ENCODE results near the gene SCN1B.
"Not testable (repeated sequence)": the region's sequence is repeated elsewhere in the genome, so short reads cannot be mapped to it uniquely, and the experiment has no call there.

SCN1B gene

DNA sequence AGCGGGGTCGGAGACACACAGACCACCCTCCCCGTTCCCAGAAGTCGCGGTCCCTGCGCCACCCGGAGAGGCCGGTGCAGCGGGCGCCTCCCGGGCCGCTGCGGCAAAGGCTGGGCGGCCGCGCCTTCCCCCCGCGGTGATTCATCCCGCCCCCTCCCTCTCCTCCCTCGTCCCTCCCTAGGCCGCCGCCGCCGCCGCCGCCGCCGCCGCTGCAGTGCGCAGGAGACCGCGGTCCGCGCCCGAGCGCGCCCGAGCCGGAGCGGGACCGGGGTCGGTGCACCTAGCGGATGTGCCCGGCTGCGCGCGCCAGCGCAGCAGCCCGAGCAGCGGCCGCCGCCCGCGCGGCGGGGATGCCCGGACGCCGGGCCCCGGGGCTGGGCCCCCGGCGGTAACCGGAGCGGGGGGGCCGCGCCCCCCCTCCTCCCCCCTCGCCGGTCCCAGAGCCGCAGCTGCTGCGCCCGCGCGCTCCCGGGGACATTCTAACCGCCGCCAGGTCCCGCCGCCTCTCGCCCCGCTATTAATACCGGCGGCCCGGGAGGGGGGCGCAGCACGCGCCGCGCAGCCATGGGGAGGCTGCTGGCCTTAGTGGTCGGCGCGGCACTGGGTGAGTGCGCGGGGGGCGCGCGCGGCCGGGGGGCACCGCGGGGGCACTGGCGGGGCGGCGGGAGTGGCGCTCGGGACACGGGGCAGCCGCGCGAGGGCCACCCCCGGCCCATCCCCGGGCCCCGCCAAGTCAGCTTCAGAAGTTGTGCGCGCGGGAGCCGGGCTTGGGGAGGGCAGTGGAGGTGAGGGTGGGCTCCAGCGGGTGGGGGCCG lies at the start of gene SCN1B:
Gene SCN1B, plus strand, starts transcription at position 214 of the 815 bp plus-strand sequence. Its CDS starts 351 bp downstream, at position 565.
- peak; percentile 83 for DNase-seq

DNA sequence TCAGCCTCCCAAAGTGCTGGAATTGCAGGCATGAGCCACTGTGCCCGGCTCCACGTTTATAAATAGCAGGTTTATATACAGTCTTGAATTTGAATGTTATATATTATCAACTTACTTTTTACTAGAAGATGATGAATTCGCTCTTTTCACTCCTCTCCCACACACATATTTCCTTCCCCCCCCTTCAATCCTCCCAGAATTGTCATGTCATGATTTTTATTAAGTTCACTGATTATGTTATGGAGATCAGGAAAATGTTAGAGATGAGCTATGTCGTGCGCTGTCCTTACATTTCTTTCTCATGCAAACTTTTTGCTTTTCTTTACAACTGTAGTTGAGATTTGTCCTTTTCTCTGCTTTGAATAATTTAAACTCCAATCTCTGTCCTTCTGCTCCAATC lies 48.0 kb upstream of the SCN1B start:
- no peak for DNase-seq

DNA sequence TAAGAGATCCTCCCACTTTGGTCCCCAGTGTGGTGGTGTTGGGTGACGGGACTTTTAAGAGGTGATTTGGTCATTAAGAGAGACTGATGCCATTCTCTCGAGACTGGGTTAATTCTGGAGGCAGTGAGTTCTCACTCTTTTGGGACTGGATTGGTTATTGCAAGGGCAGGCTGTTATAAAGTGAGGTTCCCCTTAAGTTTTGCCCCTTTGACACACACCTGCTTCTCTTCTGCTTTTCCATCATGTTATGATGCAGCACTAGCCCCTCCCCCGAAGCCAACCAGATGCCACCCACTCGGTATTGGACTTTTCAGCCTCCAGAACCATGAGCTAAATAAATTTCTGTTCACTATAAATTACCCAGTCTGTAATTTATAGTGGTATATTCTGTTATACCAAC lies 46.5 kb upstream of the SCN1B start:
- no peak for DNase-seq

DNA sequence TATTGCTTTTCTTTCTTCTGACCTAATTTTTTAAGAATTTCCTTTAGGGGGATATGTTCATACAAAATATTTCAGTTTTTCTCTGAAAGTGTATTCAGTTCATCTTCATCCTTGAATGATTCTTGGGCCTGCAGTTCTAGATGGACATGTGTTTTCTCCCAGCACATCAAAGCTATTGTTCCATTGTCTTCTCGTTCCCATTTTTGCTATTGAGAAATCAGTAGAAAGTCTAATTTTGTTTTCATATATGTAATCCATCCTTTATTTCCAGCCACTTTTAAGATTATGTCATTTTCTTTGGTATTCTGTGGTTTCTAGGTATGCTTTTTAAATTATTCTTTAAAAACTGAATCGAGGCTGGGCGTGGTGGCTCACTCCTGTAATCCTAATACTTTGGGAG lies 46.0 kb upstream of the SCN1B start:
- no peak for DNase-seq

DNA sequence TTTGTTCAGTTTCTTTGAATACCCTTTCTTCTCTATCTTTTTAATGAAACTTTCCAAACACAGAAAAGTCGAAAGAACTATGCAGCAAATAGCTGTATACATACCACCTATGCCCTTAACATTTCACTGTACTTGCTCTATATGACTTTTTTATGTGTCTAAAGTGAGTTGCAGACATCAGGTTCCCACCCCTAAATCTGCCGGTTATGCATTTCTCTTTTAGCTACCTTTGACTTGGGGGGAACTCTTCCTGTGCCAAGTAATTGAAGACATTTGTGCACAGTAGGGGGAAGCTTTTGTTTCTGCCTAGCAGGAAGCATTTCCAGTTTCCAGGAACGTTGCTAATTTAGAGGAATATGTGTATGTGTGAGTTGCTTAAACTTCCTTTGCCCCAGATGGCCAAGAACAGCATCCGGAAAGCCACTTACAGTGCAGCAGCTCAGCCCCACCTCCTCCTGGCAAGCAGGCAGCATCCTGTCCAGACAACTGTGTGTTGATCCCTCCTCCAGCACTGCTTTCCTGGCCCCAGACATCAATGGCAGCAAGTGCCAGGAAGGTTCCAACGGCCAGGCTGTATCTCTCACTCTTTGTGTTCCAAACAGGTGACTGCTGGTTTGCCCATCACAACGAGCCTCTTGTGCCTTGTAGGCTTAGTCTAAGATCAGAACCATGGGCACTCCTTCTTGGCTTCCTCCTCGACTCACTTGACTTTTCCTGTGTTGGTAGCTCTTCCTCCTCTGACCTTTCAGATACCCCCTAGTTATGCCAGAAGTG lies 44.8 kb upstream of the SCN1B start:
- DNase-seq, result peak; percentile 75

DNA sequence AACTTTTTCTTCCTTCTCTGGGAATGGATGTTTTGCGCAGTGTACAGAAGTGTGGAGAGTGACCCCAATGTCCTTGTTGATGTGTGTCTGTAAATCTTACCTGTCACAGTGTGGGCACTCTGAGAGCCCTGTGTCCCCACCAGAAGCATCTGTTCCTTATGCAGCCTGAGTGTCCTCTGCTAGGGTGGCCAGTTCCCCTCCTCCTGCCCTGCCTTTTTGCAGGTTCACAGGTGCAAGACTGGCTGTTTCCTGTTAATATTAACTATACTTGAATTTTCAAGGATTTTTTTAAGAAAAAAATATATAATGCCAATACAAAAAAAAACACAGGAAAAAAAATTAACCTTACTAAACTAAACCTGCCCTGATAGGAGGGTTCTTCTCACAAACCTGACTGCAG lies 42.2 kb upstream of the SCN1B start:
- no peak for DNase-seq

DNA sequence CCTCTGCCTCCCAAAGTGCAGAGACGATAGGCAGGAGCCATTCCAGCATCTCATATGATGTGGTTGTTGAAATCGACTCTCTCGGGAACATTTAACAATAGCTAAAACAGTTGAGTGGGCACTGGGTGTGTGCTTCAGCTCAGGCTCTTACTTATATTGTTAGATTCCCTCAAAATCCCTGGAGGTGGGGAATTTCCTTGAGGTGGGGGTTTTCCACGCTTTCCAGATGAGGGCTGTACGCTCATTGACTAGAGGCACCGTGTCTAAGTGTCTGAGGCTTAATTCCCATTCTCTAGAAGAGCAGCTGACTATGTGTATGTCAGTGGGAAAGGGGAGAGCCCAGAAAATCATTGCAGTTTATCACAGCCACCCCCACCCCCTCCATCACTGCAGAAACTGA lies 41.0 kb upstream of the SCN1B start:
- DNase-seq, result no peak

DNA sequence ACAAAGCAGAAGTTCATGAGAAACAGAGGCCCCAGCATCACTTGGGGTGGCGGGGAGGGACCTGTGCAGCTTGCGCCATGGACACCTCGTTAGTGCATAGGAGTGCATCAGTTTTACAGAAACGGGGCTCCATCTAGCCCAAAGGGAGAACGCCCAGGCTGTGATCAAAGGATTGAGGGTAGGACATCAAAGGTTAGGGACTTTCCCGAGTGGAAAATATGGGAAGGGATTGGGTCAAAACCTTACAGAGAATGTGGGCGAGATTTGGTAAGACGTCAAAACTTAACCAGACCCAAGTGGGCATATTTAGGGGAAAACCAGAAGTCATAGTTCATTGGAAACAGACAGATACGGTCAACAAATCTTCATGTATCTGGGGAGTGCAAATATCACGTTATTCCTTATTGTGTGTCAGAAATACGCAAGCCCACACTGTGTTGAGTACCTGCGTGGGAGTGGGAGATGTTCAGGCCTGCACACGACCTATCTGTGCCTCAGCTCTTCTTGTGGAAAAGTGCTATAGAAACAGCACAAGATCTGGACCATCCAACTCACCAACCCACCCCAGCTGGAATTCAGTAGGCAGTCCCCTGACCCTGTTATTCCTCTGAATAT lies 39.6 kb upstream of the SCN1B start:
- DNase-seq, result peak; percentile 71

DNA sequence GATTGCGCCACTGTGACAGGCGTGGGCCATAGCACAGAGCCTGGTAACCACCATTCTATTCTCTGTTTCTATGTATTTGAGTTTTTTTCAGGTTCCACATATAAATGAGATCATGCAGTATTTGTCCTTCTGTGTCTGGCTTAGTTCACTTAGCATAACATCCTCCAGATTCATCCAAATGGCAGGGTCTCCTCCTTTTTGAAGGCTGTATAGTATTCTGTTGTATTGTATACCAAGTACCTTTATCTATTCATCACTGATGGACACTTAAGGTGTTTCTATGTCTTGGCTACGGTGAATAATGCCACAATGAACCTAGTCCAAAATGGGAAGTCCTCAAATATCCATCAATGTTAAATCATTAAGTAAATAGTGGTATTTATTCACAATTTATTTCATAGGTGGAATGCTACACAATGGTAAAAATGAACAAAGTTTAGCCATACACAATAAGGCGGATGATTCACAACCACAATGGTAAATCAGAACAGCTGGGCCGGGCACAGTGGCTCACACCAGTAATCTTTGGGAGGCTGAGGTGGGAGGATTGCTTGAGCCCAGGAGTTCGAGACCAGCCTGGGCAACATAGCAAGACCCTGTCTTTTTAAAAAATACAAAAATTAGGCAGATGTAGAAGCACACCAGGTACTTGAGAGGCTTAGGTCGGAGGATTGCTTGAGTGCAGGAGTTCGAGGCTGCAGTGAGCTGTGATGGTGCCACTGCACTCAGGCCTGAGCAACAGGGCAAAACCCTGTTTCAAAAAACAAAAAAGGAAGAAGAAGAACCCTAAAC lies 38.5 kb upstream of the SCN1B start:
- DNase-seq, result no peak

DNA sequence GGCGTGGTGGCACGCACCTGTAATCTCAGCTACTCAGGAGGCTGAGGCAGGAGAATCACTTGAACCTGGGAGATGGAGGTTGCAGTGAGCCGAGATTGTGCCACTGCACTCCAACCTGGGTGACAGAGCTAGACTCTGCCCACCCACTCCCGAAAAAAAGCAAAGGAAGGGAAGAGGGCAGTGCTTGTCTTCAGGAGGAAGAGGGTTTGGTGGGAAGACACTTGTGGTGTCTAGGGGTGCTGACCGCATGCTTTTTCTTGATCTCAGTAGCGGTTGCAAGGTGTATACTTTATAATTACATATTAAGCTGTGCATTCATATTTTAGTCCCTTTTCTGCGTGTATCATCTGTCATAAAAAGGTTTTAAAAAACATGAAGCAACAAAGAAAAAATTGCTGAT lies 37.7 kb upstream of the SCN1B start:
- DNase-seq, result not testable (repeated sequence)

DNA sequence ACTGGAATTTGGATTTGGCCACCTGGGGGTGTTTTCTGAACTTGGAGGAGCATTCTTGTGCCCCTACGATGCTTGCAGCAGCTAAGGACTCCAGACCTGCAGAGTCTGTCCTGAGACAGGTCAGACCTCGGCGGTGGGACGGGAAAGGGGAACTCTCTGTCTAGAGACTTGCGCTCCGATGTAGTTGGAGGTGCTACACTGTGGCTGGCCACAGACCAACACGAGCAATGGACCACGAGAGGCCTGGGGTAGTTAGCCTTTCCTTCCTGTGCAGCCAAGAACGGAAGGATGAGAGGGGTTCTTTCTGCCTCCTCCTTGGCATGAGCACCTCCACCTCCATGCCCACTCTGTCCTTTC lies 36.0 kb upstream of the SCN1B start:
- no peak for DNase-seq

DNA sequence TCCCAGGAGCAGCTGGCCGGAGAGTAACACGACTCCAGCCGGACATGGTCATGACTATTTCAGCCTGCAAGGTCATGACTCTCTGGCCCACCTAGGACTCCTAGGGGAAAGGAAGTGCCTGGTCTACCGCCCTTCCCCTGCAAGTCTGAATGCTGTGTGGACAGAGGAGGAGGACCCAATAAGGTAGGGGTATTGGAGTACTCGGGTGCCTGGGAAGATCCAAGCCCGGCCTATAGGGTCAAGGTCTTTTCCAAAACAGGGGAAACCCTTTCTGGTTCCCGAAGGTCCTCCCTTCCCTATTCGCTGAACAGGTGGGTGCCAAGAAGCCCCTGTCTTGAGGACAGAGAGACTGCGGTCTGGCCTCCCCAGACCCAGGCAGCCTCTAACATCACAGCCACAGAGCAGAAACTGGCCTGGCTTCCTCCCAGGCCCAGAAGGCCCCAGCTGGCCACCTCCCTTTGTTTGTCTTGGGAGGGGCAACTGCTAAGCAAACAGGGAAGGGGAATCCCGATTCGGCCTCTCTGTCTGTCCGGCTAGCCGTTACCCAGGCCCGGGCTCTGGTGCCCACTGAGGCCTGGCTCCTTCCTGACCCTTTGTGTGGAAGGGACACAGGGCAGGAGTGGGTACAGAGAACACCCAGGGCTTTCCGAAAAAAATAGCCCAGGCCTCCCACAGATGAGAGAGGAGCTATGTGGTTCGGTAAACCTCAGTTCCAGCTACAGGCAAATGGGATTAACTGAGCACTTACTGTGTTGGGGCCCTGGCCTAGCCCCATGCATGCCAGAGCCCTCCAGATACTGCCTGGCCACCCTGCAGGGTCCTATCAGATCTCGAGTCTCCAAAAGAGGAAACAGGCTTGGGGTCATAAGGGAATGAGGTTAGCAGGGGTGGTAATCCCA lies 35.4 kb upstream of the SCN1B start:
- DNase-seq, result no peak

DNA sequence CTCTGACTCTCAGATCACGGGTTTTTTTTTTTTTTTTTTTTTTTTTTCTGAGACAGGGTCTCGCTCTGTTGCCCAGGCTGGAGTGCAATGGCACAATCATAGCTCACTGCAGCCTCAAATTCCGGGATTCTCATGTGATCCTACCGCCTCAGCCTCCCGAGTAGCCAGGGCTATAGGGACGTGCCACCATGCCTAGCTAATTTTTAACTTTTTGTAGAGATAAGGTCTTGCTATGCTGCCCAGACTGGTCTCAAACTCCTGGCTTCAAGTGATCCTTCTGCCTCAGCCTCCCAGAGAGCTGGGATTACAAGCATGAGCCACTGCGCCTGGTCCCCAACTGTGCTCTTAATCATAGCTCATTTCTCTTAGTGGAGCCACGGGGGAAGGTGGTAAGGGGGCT lies 34.7 kb upstream of the SCN1B start:
- no peak for DNase-seq

DNA sequence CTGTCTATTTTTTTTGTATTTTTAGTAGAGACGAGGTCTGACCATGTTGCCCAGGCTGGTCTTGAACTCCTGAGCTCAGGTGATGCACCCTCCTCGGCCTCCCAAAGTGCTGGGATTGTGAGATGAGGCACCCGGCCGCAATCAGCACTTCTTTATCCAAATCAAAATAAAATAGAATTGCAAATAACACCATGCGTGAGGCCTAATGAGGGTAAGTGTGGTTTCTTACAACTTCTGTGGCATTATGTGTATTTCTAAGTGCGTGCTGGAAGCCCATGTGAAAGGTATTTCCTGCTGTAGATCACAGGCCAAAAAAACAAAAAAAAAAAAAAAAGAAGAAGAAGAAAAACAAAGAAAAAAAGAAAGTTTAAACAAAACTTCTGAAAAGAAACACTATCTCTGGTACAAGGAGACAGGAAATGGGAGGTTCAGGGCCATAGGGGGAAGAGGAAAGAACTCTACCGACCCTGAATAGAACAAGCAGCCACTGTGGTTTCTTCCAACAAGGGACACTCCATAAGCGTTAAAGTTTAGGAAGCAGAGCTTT lies 33.1 kb upstream of the SCN1B start:
- no peak for DNase-seq

DNA sequence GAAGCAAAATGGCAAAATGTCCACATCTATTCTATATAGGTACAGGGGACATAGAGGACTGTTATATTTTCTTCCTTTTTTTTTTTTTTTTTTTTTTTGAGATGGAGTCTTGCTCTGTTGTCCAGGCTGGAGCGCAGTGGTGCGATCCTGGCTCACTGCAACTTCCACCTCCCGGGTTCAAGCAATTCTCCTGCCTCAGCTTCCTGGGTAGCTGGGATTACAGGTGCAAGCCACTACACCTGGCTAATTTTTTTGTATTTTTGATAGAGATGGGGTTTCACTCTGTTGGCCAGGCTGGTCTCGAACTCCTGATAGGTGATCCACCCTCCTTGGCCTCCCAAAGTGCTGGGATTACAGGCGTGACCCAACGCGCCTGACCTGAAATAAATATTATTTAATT lies 32.0 kb upstream of the SCN1B start:
- not testable (repeated sequence) for DNase-seq

DNA sequence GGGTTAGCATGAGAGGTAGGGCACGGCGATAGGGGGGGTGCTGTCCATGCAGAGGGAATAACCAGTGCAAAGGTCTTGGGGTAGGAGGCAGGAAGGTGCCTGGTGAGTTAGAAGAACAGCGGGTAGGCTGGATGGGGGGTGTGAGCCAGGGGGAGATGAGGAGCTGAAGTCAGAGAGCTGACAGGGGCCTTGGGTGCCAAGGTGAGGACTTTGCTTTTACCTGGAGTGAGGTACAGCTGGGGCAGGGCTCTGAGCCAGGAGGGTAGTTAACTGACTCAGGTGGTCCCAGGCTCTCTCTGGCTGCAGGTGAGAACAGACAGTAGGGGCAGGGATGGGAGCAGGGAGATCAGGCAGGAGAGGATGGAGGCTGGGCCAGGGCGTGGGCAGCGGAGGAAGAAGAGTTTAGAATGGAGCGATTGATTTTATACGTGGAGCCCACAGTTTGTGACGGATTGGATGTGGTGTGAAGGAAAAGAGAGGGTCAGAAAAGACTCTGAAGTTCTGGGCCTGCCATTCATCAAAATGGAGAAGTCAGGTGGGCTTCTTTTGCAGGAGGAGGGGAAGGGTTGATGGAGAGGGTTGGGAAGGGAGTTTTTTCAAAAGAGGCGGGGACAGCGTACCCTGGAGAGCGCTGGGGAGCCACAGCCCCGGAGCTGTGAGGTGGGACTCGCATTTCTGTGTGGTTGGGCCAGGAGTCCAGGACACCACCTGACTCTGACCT lies 31.3 kb upstream of the SCN1B start:
- DNase-seq, result peak; percentile 59

DNA sequence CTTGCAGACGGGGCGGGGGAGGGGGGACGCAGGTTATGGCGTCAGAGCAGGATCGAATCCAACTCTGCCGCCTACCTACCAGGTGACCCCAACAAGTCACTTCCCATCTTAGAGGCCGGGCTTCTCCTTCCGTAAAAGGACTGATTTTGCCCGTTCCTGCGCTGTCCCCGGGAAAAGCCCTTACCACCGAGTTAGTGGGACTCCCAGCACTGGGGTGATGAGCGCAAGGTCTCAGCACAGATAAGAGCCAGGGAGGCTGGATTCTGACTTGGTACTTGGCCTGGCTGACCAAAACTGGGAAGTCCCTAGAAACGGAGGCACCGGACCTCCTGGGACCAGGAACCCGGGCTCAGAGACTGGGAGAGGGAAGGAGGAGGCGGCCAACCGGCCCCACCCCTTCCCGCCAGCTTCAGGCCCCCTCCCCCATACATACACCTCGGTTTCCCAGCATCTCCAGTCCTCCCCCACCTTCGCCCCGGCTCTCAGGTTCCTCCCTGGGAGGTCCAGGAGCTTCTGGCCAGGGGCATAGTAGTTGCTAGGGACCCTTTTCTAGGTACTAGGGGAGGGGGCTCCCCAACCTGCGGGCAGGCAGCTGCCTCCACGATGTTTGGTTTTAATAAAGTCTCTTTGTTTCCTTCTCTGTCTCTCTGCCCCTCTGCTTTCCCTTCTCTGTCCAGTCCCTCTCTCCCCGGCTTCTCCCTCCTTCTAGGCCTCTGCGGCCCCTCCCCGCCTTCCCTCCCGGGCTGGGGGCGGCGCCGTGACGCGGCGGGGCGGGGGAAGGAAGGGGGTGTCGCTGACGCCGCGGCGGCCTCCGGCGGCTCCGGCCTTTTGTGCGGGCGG lies 30.6 kb upstream of the SCN1B start, which contains the start of gene GRAMD1A:
Gene GRAMD1A, plus strand, starts transcription at position 826 of the 840 bp plus-strand sequence. CDS start 156 bp downstream, outside the sequence.
- DNase-seq, result peak; percentile 91

DNA sequence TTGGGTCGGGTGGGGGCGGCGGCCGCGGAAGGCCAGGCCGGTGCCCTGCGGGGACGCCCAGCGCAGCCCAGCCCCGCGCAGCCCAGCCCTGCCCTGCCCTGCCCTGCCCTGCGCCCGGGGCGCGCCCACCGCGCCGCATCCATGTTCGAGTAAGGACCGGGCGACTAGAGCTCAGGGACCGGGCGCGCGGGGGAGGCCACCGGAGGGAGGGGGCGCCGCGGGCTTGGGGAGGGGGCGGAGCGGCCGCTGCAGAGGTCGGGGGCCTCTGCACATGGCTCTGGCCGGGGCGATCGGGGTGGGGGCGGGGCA lies 30.0 kb upstream of the SCN1B start:
- DNase-seq, result no peak

DNA sequence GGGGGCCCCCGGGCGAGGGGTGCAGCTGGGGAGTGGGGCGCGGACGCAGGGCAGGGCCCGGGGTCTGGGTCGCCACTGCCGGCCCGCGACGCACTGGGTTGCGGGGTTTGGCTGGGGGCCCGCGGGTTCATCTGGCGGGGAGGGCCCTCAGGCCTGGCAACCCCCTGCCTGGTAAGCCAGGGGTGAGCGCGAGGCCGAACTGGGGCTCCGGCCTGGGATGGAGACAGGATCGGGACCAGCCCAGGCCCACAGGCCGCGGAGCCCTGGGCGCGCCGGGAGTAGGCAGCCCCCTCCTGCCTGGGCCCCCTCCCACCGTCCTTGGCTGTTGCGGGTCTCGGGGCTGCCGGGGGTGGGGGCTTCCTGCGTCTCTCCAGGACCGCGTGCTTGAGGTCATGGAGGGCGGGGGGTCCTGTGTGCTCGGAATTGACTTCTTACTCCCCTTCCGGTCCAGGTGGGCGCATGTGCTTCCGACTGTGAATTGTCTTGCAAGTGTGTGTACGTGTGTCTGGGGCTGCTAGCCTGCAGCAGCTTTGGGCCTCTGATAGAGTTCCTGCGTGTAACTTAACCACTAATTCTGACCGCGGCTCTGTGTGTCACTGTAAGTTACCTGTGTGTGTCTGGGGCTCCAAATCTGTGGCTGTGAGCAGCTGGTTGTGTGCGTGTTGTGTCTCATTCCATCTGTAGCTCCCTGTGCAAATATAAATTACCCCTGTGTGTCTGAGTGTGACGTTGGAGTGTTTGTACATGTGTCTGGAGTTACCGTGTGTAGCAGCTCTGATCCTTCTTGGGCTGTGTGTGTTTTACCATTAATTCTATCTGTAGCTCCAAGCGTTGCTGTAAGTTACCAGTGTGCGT lies 29.4 kb upstream of the SCN1B start:
- DNase-seq, result peak; percentile 82
